Liver (tissue), 9 donors: ENCODE results near the gene TUBB1. TPM values are rescaled to one million over a fixed set of nuclear protein-coding genes. Genes with fewer than 3 reads are reported as not detected.

Experiments
- DNase-seq: peaks from one replicate; pipeline ENCODE4 v3.0.0-alpha.2; 2017; ENCODE audit warnings: low spot score
- H3K27ac ChIP-seq, 2 donors: one replicate each; pipeline ENCODE4 v1.7.0; 2013; ENCODE audit warnings: inconsistent platforms in 2 of 2, low read length in 2 of 2, control low read depth in 1 of 2, low read depth in 1 of 2, mild to moderate bottlenecking in 1 of 2
- H3K27me3 ChIP-seq, 4 donors: one replicate each; pipeline versions ENCODE4 v1.6.1 to v1.7.0; 2013; ENCODE audit warnings: low read length in 3 of 4, inconsistent platforms in 1 of 4, mild to moderate bottlenecking in 1 of 4, moderate library complexity in 1 of 4; ENCODE audit not compliant: control insufficient read depth in 4 of 4, insufficient read depth in 4 of 4
- H3K36me3 ChIP-seq, 4 donors: one replicate each; pipeline versions ENCODE4 v1.6.1 to v1.7.0; 2013; ENCODE audit warnings: low read length in 3 of 4, mild to moderate bottlenecking in 3 of 4, low read depth in 1 of 4, moderate library complexity in 1 of 4; ENCODE audit not compliant: control insufficient read depth in 4 of 4, insufficient read depth in 3 of 4
- H3K4me1 ChIP-seq, 4 donors: one replicate each; pipeline versions ENCODE4 v1.6.1 to v1.7.0; 2013; ENCODE audit warnings: low read length in 3 of 4, mild to moderate bottlenecking in 3 of 4, moderate library complexity in 1 of 4; ENCODE audit not compliant: control insufficient read depth in 4 of 4, insufficient read depth in 4 of 4
- H3K4me3 ChIP-seq, 3 donors: one replicate each; pipeline versions ENCODE4 v1.6.1 to v1.7.0; 2013; ENCODE audit warnings: low read length in 3 of 3, control low read depth in 1 of 3, low read depth in 1 of 3, mild to moderate bottlenecking in 1 of 3
- H3K9ac ChIP-seq, 2 donors: one replicate each; pipeline ENCODE4 v1.7.0; 2013; ENCODE audit warnings: low read length in 2 of 2, mild to moderate bottlenecking in 2 of 2, moderate library complexity in 2 of 2, control low read depth in 1 of 2, low read depth in 1 of 2
- H3K9me3 ChIP-seq, 4 donors: one replicate each; pipeline versions ENCODE4 v1.6.1 to v1.7.0; 2013; ENCODE audit warnings: low read length in 3 of 4; ENCODE audit not compliant: control insufficient read depth in 4 of 4
- ATF3 ChIP-seq: IDR thresholded peaks from 2 replicates; pipeline ENCODE4 v1.6.1; 2016; ENCODE audit warnings: antibody characterized with exemption
- CTCF ChIP-seq: fragments of 150-350 bp; IDR thresholded peaks from 2 replicates; pipeline ENCODE4 v1.5.1; 2017; ENCODE audit warnings: improper control_type of control experiment, low read depth, low read length; ENCODE audit not compliant: missing input control
- FOXA1 ChIP-seq: IDR thresholded peaks from 2 replicates; pipeline ENCODE4 v1.6.1; 2016; ENCODE audit warnings: antibody characterized with exemption
- FOXA2 ChIP-seq: IDR thresholded peaks from 2 replicates; pipeline ENCODE4 v1.6.1; 2016; ENCODE audit warnings: antibody characterized with exemption
- HNF4A ChIP-seq, 2 donors: conservative IDR thresholded peaks; 2 replicates each; pipeline ENCODE4 v1.6.1; 2016; ENCODE audit warnings: antibody characterized with exemption in 2 of 2, mild to moderate bottlenecking in 2 of 2
- HNF4G ChIP-seq: IDR thresholded peaks from 2 replicates; pipeline ENCODE4 v1.6.1; 2016; ENCODE audit warnings: antibody characterized with exemption
- NR2F2 ChIP-seq: IDR thresholded peaks from 2 replicates; pipeline ENCODE4 v1.6.1; 2016; ENCODE audit warnings: antibody characterized with exemption
- RAD21 ChIP-seq, 2 donors: IDR thresholded peaks; 2 replicates each; pipeline ENCODE4 v1.6.1; 2016; ENCODE audit warnings: antibody characterized with exemption in 2 of 2, mild to moderate bottlenecking in 2 of 2
- RXRA ChIP-seq, 2 donors: IDR thresholded peaks; 2 replicates each; pipeline ENCODE4 v1.6.1; 2017 to 2018; ENCODE audit warnings: antibody characterized with exemption in 2 of 2, mild to moderate bottlenecking in 1 of 2
- SP1 ChIP-seq: IDR thresholded peaks from 2 replicates; pipeline ENCODE4 v1.6.1; 2018; ENCODE audit warnings: antibody characterized with exemption, mild to moderate bottlenecking
- TAF1 ChIP-seq: conservative IDR thresholded peaks from 2 replicates; pipeline ENCODE4 v1.6.1; 2016; ENCODE audit warnings: antibody characterized with exemption, mild to moderate bottlenecking
- YY1 ChIP-seq: IDR thresholded peaks from 2 replicates; pipeline ENCODE4 v1.6.1; 2016; ENCODE audit warnings: antibody characterized with exemption, mild to moderate bottlenecking
- ZBTB33 ChIP-seq: IDR thresholded peaks from 2 replicates; pipeline ENCODE4 v1.6.1; 2016; ENCODE audit warnings: antibody characterized with exemption
- WGBS: extraction: QIAGEN DNeasy Blood & Tissue Kit; methylation state at CpG from one replicate; pipeline ENCODE4 v1.1.7; 2013; 5-methylcytosine and 5-hydroxymethylcytosine counted together
- polyA plus RNA-seq, 2 donors: library from polyadenylated mRNA; stranded (reverse) in 1 of 2; unstranded in 1 of 2; fragments of 200-250 nt in 1 of 2; fragments of >200 nt in 1 of 2; fragmentation: Nextera tagmentation in 1 of 2; extraction: Ambion mirVana in 1 of 2; gene quantifications; one replicate each; pipeline versions ENCODE4 v1.2.1 to v1.2.3, GENCODE V29; 2013 to 2015
- total RNA-seq, 2 donors: library from RNA; depleted of rRNA; stranded (reverse); fragments of >200 nt; gene quantifications; one replicate each; pipeline ENCODE4 v1.2.3, GENCODE V29; 2014
- donor health status: healthy.
- donor health status: healthy.
- donor health status: healthy.
- donor health status: healthy.
- donor health status: healthy.

The TUBB1 gene
- total and polyA plus RNA-seq, 4 donors: 0.17 to 59.5 (median 0.24) TPM

GRCh38 chr20:59006864-59007664 is 12.2 kb upstream of the TUBB1 start, which contains the start of gene CTSZ:
Gene CTSZ (minus strand): TSS chr20:59007254. CDS start chr20:59007128, 126 bp downstream.
- Histone ChIP-seq H3K36me3 (peaks cover 0 to 4% (median 2%) of the 10 kb centered on the region in 4 donors), H3K27ac (peak within 1 kb of the TSS; percentile 82 to 92), H3K4me1 (peaks cover 11 to 38% (median 26%) of the 10 kb centered on the region in 4 donors), H3K4me3 (peak within 1 kb of the TSS; percentile 68 to 83 (median 75)), H3K27me3 (no peaks in the 10 kb centered on the region), H3K9me3 (no peaks in the 10 kb centered on the region), H3K9ac (peak within 1 kb of the TSS; percentile 10 to 68)
- TF ChIP-seq HNF4A (conservative IDR thresholded peaks at IDR 0.05) (peak in 1 of 2 donors; percentile 27), FOXA2 (no peak)
- DNase-seq: peak; percentile 80
- WGBS: 5% methylated on average over 82 of the region's 82 CpGs

- no peak overlapping the region for H3K9ac ChIP-seq
- peaks cover 11 to 38% (median 26%) of the 10 kb centered on the region in 4 donors for H3K4me1 ChIP-seq
- no peak for DNase-seq
- H3K27ac ChIP-seq: peak overlapping the region; percentile 82 to 92
- H3K27me3 ChIP-seq: no peaks in the 10 kb centered on the region
- no peaks in the 10 kb centered on the region for H3K9me3 ChIP-seq
- WGBS: 89% methylated on average over 24 of the region's 24 CpGs
- TF ChIP-seq YY1 (no peak), NR2F2 (no peak), HNF4G (no peak)
- peaks cover 0 to 4% (median 2%) of the 10 kb centered on the region in 4 donors for H3K36me3 ChIP-seq
- peak overlapping the region in 1 of 3 donors; percentile 83 for H3K4me3 ChIP-seq
Measured at GRCh38 chr20:59007665-59008511, 11.3 kb upstream of the TUBB1 start.

- Histone ChIP-seq H3K9ac (no peak overlapping the region), H3K4me1 (peaks cover 11 to 30% (median 21%) of the 10 kb centered on the region in 4 donors), H3K4me3 (no peak overlapping the region), H3K27ac (no peak overlapping the region), H3K27me3 (no peaks in the 10 kb centered on the region), H3K9me3 (no peaks in the 10 kb centered on the region), H3K36me3 (peaks cover 0 to 2% (median 0%) of the 10 kb centered on the region in 4 donors)
- DNase-seq: peak; percentile 33
- 91% methylated on average over 8 of the region's 8 CpGs for WGBS
- no peak for TF ChIP-seq RAD21 (IDR thresholded peaks at IDR 0.05)
Measured at GRCh38 chr20:59008715-59009336, 10.4 kb upstream of the TUBB1 start.

GRCh38 chr20:59010321-59010994 is 8.8 kb upstream of the TUBB1 start:
- no peaks in the 10 kb centered on the region for H3K36me3 ChIP-seq
- WGBS: 84% methylated on average over 8 of the region's 8 CpGs
- no peak overlapping the region for H3K9ac ChIP-seq
- peaks cover 5 to 15% (median 7%) of the 10 kb centered on the region in 4 donors for H3K4me1 ChIP-seq
- peak; percentile 35 for DNase-seq
- no peaks in the 10 kb centered on the region for H3K9me3 ChIP-seq
- H3K4me3 ChIP-seq: no peak overlapping the region
- no peak overlapping the region for H3K27ac ChIP-seq
- H3K27me3 ChIP-seq: no peaks in the 10 kb centered on the region
- TF ChIP-seq ATF3: no peak
- TF ChIP-seq FOXA1: no peak
- no peak for TF ChIP-seq TAF1
- no peak for TF ChIP-seq SP1
- no peak for TF ChIP-seq RXRA (IDR thresholded peaks at IDR 0.05)
- no peak for TF ChIP-seq ZBTB33
- no peak for TF ChIP-seq FOXA2
- no peak for TF ChIP-seq CTCF
- TF ChIP-seq RAD21 (IDR thresholded peaks at IDR 0.05): no peak
